22Rv1 (cell line): ENCODE data around the gene COL23A1.
"Not testable (repeated sequence)": the region's sequence is repeated elsewhere in the genome, so short reads cannot be mapped to it uniquely, and the experiment has no call there.

Experiments used
- H3K27ac ChIP-seq: fragments of 450-650 bp; 2 replicates; pipeline ENCODE4 v1.5.1; 2017
- ZFX ChIP-seq: fragments of 450-650 bp; IDR thresholded peaks from 2 replicates; pipeline ENCODE4 v1.6.1; 2017; ENCODE audit warnings: antibody characterized with exemption, borderline replicate concordance
- TF ChIP-seq, protein P1 (sequence below): fragments of 450-650 bp; IDR thresholded peaks from 2 replicates; pipeline ENCODE4 v1.5.1; 2017; ENCODE audit warnings: mild to moderate bottlenecking

COL23A1 gene

DNA sequence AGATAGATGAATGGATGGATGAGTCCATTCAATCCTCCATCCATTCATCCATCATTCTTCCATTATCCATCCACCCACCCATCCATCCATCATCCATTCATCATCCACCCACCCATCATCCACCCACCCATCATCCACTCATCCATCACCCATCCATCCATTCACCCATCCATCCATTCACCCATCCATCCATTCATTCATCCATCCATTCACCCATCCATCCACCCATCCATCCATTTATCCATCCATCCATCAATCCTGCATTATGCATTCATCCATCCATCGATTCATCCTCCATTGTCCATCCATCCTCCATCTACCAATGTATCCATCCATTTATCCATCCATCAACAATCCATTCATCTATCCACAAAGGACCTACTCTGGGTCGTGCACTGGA, 344.8 kb downstream of the COL23A1 start:
- TF ChIP-seq, protein P1, sequence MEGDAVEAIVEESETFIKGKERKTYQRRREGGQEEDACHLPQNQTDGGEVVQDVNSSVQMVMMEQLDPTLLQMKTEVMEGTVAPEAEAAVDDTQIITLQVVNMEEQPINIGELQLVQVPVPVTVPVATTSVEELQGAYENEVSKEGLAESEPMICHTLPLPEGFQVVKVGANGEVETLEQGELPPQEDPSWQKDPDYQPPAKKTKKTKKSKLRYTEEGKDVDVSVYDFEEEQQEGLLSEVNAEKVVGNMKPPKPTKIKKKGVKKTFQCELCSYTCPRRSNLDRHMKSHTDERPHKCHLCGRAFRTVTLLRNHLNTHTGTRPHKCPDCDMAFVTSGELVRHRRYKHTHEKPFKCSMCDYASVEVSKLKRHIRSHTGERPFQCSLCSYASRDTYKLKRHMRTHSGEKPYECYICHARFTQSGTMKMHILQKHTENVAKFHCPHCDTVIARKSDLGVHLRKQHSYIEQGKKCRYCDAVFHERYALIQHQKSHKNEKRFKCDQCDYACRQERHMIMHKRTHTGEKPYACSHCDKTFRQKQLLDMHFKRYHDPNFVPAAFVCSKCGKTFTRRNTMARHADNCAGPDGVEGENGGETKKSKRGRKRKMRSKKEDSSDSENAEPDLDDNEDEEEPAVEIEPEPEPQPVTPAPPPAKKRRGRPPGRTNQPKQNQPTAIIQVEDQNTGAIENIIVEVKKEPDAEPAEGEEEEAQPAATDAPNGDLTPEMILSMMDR, result no peak
- no peak for TF ChIP-seq ZFX
- H3K27ac ChIP-seq, result no peak overlapping the region

DNA sequence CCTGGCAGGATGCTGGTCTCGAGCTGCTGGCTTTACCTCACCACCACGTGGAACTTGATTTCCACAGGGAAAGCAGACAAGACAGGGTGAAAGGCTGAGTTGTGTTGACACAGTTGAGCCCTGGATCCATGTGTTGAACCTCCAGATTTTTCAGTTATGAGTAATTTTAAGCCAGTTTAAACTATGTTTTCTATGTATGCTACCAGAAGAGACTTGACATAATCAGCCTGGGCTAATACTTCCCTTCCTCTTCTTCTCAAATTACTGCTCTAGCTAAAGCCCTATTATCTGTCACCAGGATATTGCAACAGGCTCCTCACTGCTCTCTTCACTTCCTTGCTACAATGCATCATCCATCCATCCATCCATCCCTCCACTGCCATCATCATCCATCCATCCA, 345.6 kb downstream of the COL23A1 start:
- H3K27ac ChIP-seq, result no peak overlapping the region
- no peak for TF ChIP-seq ZFX
- TF ChIP-seq, protein P1, result no peak

DNA sequence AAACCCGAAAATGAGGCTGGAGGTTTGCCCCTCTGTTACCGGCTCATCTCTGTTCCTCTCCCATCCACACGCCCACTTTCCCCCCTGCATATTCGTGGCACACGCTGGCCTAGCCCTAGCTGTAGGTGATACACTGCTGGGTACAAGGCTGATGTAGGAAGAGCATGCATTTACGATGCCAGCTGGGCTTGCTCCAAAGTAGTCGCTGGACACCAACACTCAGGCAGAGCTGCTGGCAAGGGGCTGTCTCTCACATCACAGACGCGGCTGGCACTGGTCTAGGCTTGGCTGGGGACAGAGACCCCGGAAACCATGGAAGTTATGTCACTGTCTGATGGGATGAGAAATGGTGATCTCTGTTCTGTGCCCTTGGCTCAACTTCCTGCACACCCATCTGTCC, 347.8 kb downstream of the COL23A1 start:
- TF ChIP-seq, protein P1, result no peak
- TF ChIP-seq ZFX, result no peak
- H3K27ac ChIP-seq, result no peak overlapping the region

DNA sequence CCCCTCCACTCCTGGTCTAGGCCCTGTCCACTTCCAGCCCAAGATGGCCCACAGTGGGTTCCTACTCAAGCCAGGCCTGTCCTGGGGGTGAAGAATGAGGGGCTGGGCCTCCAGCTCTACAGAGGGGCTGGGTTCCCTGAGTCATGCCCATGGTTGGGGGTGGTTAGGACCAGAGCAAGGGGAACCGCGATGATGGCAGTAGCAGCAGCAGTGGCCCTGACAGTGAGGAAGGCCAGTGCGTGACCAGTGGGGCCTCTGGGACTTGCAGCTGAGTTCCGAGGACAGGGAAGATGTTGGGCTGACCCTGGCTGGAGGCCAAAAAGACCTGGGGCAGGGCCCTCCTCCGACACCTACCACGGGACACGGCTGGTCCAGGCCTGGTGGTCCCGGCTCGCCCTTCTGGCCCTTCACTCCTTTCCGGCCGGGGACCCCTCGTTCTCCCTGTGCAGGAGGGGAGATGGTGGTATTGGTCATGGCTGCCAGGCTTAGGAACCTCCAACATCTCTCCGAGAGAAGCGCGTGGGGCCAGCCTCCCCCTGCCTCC, 348.4 kb downstream of the COL23A1 start:
- no peak overlapping the region for H3K27ac ChIP-seq
- TF ChIP-seq, protein P1, result no peak
- TF ChIP-seq ZFX, result no peak

DNA sequence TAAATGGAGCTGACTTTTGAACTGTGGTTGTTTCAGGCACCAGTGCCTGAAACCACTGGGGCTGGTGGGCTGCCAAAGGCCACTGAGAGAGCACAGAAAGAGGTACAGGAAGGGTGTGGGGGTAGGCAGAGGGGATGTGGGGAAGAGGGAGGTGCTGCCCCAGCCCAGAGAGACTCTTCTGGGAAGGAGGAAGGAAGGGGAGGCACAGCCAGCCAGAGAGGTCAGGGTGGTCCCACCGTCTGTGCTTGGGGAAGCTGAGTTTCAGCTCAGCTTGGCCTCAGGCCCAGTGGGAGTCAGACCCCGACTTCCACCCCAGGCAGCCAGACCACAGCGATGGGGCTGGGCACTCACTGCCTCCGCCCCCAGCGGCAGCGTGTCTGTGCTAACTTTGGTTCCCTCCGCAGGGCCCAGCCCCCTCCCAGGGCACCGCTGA, 348.9 kb downstream of the COL23A1 start:
- no peak overlapping the region for H3K27ac ChIP-seq
- no peak for TF ChIP-seq ZFX

DNA sequence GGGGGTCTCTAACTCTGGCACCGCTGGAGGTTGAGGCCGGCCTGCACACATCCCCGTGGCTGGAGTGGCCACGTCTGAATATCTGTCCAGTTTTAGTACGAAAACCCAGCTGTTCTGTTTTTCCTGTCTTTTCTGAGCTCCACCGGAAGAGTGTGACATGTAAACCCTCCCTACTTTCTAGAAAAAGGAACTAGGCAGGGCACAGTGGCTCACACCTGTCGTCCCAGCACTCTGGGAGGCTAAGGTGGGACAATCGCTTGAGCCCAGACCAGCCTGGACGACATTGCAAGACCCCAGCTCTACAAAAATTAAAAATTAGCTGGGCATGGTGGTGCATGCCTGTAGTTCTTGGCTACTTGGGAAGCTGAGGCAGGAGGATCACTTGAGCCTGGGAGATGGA, 349.4 kb downstream of the COL23A1 start:
- no peak overlapping the region for H3K27ac ChIP-seq

DNA sequence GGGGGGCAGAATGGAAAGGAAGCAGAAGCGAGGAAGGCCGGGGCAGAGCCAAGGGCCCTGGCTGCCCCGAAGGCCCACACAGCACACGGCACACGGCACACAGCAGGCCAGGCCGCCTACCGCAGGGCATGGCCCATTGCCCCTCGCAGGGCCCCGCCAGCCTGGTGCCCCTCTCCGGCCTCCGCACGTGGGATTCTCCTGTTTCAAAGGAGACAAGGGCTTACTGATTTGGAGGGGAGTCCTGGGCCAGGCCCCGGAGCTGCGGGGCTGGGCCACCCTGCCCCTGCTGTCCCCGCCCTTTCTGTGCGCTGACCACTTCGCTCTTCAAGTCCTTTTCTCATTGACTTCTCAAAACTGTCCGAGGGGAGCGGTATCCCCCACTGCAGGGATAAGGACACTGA, 349.9 kb downstream of the COL23A1 start:
- no peak for TF ChIP-seq ZFX
- TF ChIP-seq, protein P1, result no peak
- H3K27ac ChIP-seq, result no peak overlapping the region

More for the DNA sequence above, 349.4 kb downstream of the COL23A1 start:
- TF ChIP-seq, protein P1, result no peak
- TF ChIP-seq ZFX, result no peak

DNA sequence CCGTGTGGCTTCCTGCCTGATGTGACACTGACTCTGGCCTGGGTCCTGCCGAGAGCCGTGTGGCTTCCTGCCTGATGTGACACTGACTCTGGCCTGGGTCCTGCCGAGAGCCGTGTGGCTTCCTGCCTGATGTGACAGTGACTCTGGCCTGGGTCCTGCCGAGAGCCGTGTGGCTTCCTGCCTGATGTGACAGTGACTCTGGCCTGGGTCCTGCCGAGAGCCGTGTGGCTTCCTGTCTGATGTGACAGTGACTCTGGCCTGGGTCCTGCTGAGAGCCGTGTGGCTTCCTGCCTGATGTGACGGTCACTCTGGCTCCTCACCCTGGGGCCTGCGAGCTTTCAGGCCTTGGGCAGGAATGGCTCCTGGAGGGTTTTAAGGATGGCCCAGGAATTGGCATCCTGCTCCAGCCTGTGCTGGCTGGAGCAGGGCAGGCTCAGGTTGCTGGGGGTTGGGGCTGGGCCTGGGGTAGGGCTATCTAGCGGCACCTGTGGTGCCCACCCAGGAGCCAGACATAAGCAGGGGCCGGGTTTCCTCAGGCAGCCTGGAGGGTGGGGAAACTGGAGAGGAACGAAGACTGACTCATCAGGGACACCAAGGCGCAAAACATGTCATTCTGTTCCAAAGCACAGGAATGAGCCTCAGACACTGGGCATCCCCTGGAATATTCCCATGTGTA, 350.4 kb downstream of the COL23A1 start:
- H3K27ac ChIP-seq, result not testable (repeated sequence)
